GM19463 (cell line): ENCODE results near the gene TXNDC17.
"Not testable (repeated sequence)": the region's sequence is repeated elsewhere in the genome, so short reads cannot be mapped to it uniquely, and the experiment has no call there.

Experiments used
- ATAC-seq: cut with Tn5 transposase; IDR thresholded peaks from one replicate; pipeline ENCODE4 v1.9.1; 2021; ENCODE audit warnings: mild to moderate bottlenecking, moderate library complexity; ENCODE audit not compliant: unreplicated experiment

The TXNDC17 gene

DNA sequence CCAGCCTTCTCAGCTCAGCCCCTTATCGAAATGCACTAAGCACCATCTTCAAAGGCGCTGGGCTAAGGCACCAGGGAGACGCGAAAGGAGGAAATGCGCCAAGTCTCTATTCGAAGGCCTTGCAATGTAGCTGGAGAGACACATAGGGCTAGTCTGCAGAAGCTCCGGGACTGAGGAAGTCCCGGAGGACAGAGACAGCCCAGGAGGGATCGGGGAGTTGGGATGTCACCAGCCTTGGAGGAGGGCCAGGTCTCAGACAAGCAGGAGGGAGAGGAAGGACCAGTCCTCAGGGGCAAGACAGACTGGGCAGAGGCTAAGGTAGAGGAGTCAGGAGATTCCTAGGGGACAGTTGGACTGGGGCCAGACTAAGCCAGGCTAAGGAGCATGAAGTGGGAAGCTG lies 19.2 kb downstream of the TXNDC17 start:
- ATAC-seq = no peak

- peak; percentile 80 for ATAC-seq
Measured at GRCh38 chr17:6660805-6661463, 20.1 kb downstream of the TXNDC17 start.

DNA sequence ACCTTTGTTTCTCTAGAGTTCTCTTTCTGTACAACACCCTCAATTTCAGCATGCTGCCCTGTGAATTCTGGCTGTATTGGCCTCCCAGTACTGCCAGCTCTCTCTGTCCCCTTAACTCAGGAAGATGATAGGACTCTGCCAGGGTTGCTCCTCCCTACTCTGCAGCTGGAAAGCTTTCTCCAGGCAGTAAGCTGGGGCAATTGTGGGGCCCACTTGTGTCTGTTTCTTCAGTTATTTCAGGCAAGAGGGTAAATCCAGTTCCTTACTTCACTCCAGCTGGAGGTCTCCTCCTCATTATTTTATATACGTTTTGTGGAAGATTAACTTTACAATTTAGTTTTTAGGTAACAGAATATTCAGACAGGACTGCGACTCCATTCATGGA lies 20.6 kb downstream of the TXNDC17 start:
- ATAC-seq = no peak

- not testable (repeated sequence) for ATAC-seq
Measured at GRCh38 chr17:6663200-6663599, 22.3 kb downstream of the TXNDC17 start.

DNA sequence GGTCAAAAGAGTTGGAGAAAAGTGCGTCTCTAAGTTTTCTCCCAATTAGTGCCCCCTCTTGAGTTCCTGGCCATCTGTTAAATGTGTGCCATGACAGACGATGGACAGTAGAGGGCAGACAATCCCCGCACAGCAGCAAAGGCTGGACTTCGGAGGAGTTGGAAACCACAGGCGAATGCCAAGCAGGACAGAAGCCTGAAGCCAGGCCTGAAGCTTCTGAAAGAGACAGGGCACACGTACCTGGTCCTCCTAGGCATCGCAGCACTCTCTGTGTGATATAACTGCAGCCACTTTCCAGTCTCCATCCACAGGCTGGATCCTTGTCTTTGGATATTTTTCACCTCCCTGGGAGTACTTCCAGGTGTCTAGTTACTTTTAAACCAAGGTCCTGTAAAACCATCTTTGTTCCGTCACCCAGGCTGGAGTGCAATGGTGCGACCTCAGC lies 25.2 kb downstream of the TXNDC17 start:
- ATAC-seq = no peak

GRCh38 chr17:6666557-6666956 lies 25.7 kb downstream of the TXNDC17 start:
- ATAC-seq = no peak

GRCh38 chr17:6667516-6667915 lies 26.7 kb downstream of the TXNDC17 start:
- ATAC-seq = no peak

- no peak for ATAC-seq
Measured at GRCh38 chr17:6668219-6668618, 27.4 kb downstream of the TXNDC17 start.

GRCh38 chr17:6668727-6669425 lies 28.0 kb downstream of the TXNDC17 start:
- no peak for ATAC-seq

GRCh38 chr17:6669479-6670212 lies 28.8 kb downstream of the TXNDC17 start:
- ATAC-seq = no peak

DNA sequence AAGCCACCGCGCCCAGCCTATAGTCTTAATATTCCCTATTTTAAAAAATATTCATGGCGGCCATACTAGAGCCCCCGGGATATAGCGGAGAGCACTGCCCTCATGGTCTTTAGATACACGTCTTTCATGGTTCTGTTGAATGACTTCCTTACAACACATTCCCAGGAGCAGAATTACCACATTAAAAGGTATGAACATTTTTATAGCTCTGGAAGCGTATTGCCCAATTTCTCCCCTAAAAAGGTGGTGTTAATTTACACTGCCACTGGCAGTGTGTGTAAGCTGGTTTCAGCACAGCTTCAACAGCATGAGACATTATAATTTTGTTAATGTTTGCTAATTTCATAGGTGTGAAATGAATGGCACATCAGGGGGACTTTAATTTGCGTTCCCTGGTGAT lies 29.7 kb downstream of the TXNDC17 start:
- ATAC-seq = no peak

- no peak for ATAC-seq
Measured at GRCh38 chr17:6670999-6671398, 30.1 kb downstream of the TXNDC17 start.

GRCh38 chr17:6671431-6671830 lies 30.6 kb downstream of the TXNDC17 start:
- no peak for ATAC-seq

GRCh38 chr17:6674586-6674985 lies 33.7 kb downstream of the TXNDC17 start:
- no peak for ATAC-seq

DNA sequence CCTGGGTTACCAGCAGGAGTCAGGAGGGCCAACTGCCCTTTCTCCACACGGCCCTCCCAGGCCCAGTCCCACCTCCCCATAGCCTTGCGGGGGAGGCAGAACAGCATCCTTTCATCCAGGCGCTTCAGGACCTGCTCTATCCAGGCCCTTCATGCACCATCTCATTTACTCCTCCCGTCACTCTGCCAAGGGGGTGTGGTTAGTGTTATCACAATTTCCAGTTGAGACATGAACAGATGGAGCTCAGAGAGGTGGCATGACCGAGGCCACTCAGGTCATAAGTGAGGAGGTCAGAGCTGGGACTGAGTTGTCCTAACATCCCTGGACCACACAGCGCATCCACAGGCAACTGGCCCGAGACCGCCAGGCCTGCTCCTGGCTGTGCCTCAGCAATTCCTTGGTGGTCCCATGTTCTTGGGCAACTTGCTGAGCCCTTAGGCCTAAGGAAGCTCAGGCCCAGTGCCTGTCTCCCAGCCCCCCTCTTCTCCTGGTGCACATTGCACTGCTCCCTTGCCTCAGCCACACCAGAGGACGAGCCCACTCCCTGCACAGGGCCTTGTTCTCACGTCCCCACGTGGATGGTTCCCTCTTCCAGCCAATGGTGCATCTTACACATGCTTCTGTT lies 34.5 kb downstream of the TXNDC17 start:
- no peak for ATAC-seq

- no peak for ATAC-seq
Measured at GRCh38 chr17:6676802-6677157, 35.9 kb downstream of the TXNDC17 start.

- ATAC-seq = no peak
Measured at GRCh38 chr17:6677158-6677831, 36.4 kb downstream of the TXNDC17 start.

DNA sequence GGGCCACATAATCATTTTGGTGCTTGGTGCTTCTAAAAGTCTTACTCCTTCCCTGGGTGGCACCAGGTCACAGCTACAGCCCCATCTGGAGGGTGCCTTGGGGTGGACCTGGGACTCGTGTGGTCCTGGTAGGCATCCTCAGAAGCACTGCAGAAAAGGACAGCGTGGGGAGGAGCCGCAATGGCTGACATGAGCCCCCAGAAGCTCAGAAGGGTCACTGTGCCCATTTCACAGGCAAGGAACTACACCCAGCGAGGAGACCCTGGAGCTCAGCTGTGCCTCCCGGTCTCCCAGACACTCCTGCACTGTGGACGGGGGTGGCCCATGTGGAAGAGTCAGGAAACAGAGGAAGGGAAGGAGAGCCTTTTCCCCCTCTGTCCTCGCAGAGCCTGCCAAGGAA lies 37.1 kb downstream of the TXNDC17 start:
- no peak for ATAC-seq

DNA sequence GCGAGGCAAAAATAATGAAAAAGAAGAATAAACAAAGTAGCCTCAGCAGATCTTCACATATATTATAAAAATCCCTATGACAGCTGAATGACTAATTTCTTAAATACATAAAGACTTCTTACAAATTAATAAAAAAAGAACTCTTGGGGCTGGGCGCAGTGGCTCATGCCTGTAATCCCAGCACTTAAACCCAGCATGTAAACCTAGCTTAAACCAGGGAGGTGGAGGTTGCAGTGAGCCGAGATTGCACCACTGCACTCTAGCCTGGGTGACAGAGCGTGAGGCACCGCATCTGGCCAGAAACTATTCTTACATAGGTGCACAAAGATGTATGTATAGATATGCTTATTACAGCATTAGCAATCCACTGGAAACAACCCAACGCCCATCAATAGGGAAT lies 38.4 kb downstream of the TXNDC17 start:
- ATAC-seq = no peak

DNA sequence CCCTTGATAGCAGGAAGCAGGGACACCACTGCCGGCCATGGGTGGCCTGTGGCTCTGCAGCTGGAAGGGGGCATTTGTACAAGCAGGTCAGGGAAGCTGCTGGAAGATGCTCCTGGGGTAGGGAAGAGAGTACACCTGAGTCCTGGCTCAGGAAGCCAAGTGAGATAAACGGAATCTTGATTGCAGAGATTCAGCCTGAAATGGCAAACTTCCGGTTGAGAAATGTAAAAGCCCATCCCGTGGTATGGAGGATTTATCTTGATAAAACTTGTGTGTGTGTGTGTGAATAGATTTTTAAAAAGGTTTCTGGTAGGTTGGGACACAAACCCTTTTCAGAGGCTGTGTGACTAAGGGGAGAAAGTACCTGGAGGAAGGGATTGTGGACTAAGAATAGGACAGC lies 40.3 kb downstream of the TXNDC17 start:
- no peak for ATAC-seq

- ATAC-seq = no peak
Measured at GRCh38 chr17:6681671-6682070, 40.8 kb downstream of the TXNDC17 start.
